Measurements from ENCODE around the gene CUL9. TPM values are rescaled to one million over a fixed set of nuclear protein-coding genes. Genes with fewer than 3 reads are reported as not detected.

The CUL9 gene
- total RNA-seq, 1 donor from 2014 or later: 49.5 TPM

DNA sequence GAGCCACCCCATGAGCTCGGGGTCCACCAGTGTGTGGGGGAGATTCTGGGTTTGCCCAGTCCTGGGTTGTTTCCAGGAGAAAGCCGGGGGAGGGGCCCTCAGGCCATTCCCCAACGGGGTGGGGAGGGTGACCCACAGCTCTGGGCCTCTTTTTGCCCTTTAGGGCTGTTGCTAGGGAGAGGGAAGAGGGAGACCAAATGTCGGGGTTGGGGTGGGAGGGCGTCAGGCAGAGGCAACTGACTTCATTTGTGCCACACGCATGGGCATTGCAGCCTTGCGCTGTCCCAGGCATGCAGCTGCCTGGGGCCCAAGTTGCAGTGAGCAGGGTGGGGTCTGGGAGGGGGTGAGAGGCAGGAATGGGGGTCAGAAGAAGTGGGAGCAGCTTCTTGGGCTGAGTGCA lies 1.9 kb upstream of the CUL9 start:
- no peak for DNase-seq (ENCODE audit: extremely low spot score, unreplicated experiment)
- Mint-ChIP-seq H3K27me3 (no peaks in the 10 kb centered on the region), H3K4me1 (ENCODE audit: unreplicated experiment) (peaks cover 23% of the 10 kb centered on the region), H3K27ac (no peak overlapping the region), H3K9me3 (no peaks in the 10 kb centered on the region), H3K36me3 (peaks cover 10% of the 10 kb centered on the region), H3K4me3 (no peak overlapping the region)
- TF ChIP-seq CTCF (conservative IDR thresholded peaks at IDR 0.05): no peak

DNA sequence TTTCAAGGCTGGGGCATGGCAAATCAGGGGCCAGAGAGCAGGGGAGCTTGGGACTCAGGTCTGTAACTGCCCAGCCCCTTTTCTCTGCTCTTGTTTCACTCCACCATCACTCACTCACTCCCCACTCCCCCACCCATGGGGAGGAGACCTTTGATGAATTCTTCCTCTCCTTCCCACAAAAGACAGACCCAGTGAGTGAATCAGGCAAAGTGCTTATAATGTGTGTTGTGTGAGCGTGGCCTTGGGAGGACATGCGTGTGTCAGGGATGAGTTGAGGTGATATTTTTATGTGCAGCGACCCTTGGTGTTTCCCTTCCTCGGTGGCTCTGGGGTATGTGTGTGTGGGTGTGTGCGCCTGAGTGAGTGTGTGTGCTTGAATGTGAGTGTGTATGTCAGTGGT lies 1.0 kb upstream of the CUL9 start:
- H3K4me3 Mint-ChIP-seq: peak overlapping the region; percentile 94
- H3K27ac Mint-ChIP-seq: peak overlapping the region; percentile 86

DNA sequence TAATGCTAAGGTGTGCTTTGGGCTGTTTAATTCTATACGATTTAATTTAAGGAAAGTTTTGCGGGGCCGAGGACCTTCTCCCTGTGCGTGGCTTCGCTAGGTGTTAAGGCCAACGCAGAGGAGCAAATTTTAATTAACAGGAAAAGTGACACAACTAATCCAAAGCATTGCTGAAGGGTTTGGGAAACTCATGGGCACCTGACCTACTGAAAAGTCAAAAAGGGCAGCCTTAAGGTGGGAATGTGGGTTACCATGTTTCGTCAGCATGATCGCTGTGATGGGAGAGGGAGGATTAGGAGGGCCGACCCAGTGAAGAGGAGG lies 415 bp upstream of the CUL9 start:
- H3K4me3 Mint-ChIP-seq: peak overlapping the region; percentile 94
- no peak for TF ChIP-seq CTCF (conservative IDR thresholded peaks at IDR 0.05)
- H3K36me3 Mint-ChIP-seq: peaks cover 18% of the 10 kb centered on the region
- H3K9me3 Mint-ChIP-seq: no peaks in the 10 kb centered on the region
- peak overlapping the region; percentile 86 for H3K27ac Mint-ChIP-seq
- DNase-seq (ENCODE audit: extremely low spot score, unreplicated experiment): no peak
- H3K4me1 Mint-ChIP-seq (ENCODE audit: unreplicated experiment): peaks cover 22% of the 10 kb centered on the region
- H3K27me3 Mint-ChIP-seq: no peaks in the 10 kb centered on the region

More for the DNA sequence above, 1.0 kb upstream of the CUL9 start:
- no peak for DNase-seq (ENCODE audit: extremely low spot score, unreplicated experiment)
- H3K4me1 Mint-ChIP-seq (ENCODE audit: unreplicated experiment): peaks cover 22% of the 10 kb centered on the region
- H3K9me3 Mint-ChIP-seq: no peaks in the 10 kb centered on the region
- no peaks in the 10 kb centered on the region for H3K27me3 Mint-ChIP-seq
- peaks cover 14% of the 10 kb centered on the region for H3K36me3 Mint-ChIP-seq
- TF ChIP-seq CTCF (conservative IDR thresholded peaks at IDR 0.05): no peak

DNA sequence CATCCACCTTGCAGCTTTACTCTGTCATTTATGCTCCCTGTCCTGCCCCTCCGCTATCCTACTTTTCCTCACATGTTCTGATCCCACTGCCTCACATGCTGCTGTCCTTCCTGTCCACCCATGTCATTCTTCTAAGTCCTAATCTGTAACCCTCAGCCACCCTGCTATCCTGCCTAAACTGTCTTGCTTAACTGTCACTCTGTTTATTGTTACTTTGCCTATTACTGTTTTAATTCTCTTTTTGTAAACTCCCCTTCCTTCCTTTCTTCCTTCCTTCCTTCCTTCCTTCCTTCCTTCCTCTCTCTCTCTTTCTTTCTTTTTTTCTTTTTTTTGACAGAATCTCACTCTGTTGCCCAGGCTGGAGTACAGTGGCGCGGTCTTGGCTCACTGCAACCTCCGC lies 1.4 kb downstream of the CUL9 start:
- Mint-ChIP-seq H3K36me3 (peaks cover 12% of the 10 kb centered on the region), H3K27me3 (no peaks in the 10 kb centered on the region)

DNA sequence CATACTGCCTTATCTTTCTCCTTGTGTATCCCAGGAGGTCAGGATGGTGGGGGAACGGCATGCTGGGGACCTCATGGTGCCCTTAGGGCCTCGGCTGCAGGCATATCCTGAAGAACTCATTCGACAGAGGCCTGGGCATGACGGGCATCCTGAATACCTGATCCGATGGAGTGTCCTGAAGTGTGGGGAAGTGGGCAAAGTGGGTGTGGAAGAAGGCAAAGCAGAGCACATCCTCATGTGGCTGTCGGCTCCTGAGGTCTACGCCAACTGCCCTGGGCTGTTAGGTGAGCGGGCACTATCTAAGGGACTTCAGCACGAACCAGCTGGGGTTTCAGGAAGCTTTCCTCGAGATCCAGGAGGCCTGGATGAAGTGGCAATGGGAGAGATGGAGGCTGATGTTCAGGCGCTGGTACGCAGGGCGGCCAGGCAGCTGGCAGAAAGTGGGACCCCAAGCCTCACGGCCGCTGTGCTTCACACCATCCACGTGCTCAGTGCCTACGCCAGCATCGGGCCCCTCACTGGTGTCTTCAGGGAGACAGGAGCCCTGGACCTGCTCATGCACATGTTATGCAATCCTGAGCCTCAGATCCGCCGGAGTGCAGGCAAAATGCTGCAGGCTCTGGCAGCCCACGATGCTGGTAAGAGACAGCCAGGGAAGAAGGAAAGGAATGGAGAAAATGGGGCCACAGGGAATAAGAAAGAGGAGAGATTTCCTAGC lies 2.4 kb downstream of the CUL9 start:
- TF ChIP-seq CTCF (conservative IDR thresholded peaks at IDR 0.05): no peak
- DNase-seq (ENCODE audit: extremely low spot score, unreplicated experiment): no peak
- Mint-ChIP-seq H3K27ac (no peak overlapping the region), H3K27me3 (no peaks in the 10 kb centered on the region), H3K4me1 (ENCODE audit: unreplicated experiment) (peaks cover 22% of the 10 kb centered on the region), H3K36me3 (peaks cover 9% of the 10 kb centered on the region), H3K4me3 (no peak overlapping the region), H3K9me3 (no peaks in the 10 kb centered on the region)

More for the DNA sequence above, 1.4 kb downstream of the CUL9 start:
- H3K27ac Mint-ChIP-seq: peak overlapping the region; percentile 76
- DNase-seq (ENCODE audit: extremely low spot score, unreplicated experiment): no peak
- H3K9me3 Mint-ChIP-seq: no peaks in the 10 kb centered on the region
- H3K4me1 Mint-ChIP-seq (ENCODE audit: unreplicated experiment): peaks cover 22% of the 10 kb centered on the region
- TF ChIP-seq CTCF (conservative IDR thresholded peaks at IDR 0.05): no peak
- peak overlapping the region; percentile 94 for H3K4me3 Mint-ChIP-seq
